ENCODE measurements around the gene FBH1. TPM values are rescaled to one million over a fixed set of nuclear protein-coding genes. Genes with fewer than 3 reads are reported as not detected.

FBH1 gene
- polyA plus RNA-seq, 1 donor from 2014 or later = 41.1 TPM

DNA sequence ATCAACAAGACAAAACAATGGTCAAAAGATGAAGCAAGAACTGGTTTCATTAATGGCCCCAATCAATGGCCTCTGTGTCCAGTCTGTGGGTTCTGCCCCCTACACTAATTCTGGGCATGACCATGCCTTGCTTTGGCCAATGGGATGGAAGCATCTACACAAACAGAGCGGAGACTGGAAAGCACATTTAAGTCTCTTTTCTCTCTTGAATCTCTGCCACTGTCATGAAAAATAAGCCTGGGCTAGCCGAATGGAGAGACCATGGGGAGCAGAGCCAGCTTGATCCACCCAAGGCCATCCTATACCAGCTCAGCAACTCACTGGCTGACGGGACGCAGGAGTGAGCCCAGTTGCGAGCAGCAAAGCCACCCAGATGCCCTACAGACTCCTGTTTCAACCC is 31.2 kb upstream of the FBH1 start:
- Histone ChIP-seq H2AFZ (ENCODE audit: low read depth, low read length) (no peak overlapping the region), H3K27me3 (ENCODE audit: insufficient read depth, low read depth, low read length) (no peaks in the 10 kb centered on the region), H3K9me2 (ENCODE audit: insufficient read depth, low read length) (no peaks in the 10 kb centered on the region), H3F3A (ENCODE audit: insufficient read depth, low read length, poor library complexity, severe bottlenecking) (no peaks in the 10 kb centered on the region), H3K4me2 (ENCODE audit: low read length) (no peak overlapping the region), H3K4me3 (ENCODE audit: low read length) (no peak overlapping the region), H3K9me3 (ENCODE audit: low read length) (no peaks in the 10 kb centered on the region), H3K79me2 (replicated peaks; ENCODE audit: insufficient read depth, low read length) (no peaks in the 10 kb centered on the region), H3K36me3 (ENCODE audit: insufficient read depth, low read length) (no peaks in the 10 kb centered on the region), H4K20me1 (ENCODE audit: insufficient read depth) (no peaks in the 10 kb centered on the region), H3K27ac (ENCODE audit: low read length) (no peak overlapping the region), H3K9ac (ENCODE audit: low read length) (no peak overlapping the region)
- TF ChIP-seq RAD21 (conservative IDR thresholded peaks at IDR 0.05) (no peak), TAF1 (IDR thresholded peaks at IDR 0.05; ENCODE audit: low read depth) (no peak), POLR2AphosphoS5 (IDR thresholded peaks at IDR 0.05) (no peak), MXI1 (conservative IDR thresholded peaks at IDR 0.05; ENCODE audit: poor library complexity, severe bottlenecking) (no peak), EP300 (conservative IDR thresholded peaks at IDR 0.05; ENCODE audit: poor library complexity, severe bottlenecking) (no peak), SMC3 (conservative IDR thresholded peaks at IDR 0.05; ENCODE audit: poor library complexity) (no peak), EZH2 (IDR thresholded peaks at IDR 0.05; ENCODE audit: borderline replicate concordance, insufficient read depth, low read length, poor library complexity, severe bottlenecking) (no peak)
- TF ChIP-seq, protein P1, sequence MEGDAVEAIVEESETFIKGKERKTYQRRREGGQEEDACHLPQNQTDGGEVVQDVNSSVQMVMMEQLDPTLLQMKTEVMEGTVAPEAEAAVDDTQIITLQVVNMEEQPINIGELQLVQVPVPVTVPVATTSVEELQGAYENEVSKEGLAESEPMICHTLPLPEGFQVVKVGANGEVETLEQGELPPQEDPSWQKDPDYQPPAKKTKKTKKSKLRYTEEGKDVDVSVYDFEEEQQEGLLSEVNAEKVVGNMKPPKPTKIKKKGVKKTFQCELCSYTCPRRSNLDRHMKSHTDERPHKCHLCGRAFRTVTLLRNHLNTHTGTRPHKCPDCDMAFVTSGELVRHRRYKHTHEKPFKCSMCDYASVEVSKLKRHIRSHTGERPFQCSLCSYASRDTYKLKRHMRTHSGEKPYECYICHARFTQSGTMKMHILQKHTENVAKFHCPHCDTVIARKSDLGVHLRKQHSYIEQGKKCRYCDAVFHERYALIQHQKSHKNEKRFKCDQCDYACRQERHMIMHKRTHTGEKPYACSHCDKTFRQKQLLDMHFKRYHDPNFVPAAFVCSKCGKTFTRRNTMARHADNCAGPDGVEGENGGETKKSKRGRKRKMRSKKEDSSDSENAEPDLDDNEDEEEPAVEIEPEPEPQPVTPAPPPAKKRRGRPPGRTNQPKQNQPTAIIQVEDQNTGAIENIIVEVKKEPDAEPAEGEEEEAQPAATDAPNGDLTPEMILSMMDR (IDR thresholded peaks at IDR 0.05; ENCODE audit: poor library complexity, severe bottlenecking) = no peak
- TF ChIP-seq, protein P2, sequence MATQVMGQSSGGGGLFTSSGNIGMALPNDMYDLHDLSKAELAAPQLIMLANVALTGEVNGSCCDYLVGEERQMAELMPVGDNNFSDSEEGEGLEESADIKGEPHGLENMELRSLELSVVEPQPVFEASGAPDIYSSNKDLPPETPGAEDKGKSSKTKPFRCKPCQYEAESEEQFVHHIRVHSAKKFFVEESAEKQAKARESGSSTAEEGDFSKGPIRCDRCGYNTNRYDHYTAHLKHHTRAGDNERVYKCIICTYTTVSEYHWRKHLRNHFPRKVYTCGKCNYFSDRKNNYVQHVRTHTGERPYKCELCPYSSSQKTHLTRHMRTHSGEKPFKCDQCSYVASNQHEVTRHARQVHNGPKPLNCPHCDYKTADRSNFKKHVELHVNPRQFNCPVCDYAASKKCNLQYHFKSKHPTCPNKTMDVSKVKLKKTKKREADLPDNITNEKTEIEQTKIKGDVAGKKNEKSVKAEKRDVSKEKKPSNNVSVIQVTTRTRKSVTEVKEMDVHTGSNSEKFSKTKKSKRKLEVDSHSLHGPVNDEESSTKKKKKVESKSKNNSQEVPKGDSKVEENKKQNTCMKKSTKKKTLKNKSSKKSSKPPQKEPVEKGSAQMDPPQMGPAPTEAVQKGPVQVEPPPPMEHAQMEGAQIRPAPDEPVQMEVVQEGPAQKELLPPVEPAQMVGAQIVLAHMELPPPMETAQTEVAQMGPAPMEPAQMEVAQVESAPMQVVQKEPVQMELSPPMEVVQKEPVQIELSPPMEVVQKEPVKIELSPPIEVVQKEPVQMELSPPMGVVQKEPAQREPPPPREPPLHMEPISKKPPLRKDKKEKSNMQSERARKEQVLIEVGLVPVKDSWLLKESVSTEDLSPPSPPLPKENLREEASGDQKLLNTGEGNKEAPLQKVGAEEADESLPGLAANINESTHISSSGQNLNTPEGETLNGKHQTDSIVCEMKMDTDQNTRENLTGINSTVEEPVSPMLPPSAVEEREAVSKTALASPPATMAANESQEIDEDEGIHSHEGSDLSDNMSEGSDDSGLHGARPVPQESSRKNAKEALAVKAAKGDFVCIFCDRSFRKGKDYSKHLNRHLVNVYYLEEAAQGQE (IDR thresholded peaks at IDR 0.05; ENCODE audit: borderline replicate concordance) = no peak

DNA sequence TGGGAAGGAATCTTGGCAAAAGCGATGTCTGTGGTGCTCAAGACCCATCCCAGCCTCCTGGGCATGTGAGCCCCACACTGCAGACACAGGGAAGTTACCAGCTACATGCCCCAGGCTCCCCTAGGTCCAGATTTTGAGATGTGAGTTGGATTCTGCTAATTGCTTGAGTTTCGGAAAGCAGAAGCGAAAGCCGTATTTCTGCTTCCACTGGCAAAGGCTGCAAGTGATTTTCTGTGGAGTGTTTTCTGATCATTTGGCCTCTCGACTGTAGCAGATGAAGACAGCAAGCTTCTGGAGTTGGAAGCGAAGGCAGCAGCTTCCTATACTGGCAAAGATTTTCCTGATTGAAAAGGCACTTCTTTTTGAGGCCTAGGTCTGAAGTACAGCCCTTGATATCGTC is 30.0 kb upstream of the FBH1 start:
- Histone ChIP-seq H4K20me1 (ENCODE audit: insufficient read depth) (no peaks in the 10 kb centered on the region), H3K27me3 (ENCODE audit: insufficient read depth, low read depth, low read length) (no peaks in the 10 kb centered on the region), H3K9ac (ENCODE audit: low read length) (no peak overlapping the region), H2AFZ (ENCODE audit: low read depth, low read length) (no peak overlapping the region), H3F3A (ENCODE audit: insufficient read depth, low read length, poor library complexity, severe bottlenecking) (no peaks in the 10 kb centered on the region), H3K79me2 (replicated peaks; ENCODE audit: insufficient read depth, low read length) (no peaks in the 10 kb centered on the region), H3K27ac (ENCODE audit: low read length) (no peak overlapping the region), H3K4me3 (ENCODE audit: low read length) (no peak overlapping the region), H3K9me2 (ENCODE audit: insufficient read depth, low read length) (no peaks in the 10 kb centered on the region), H3K36me3 (ENCODE audit: insufficient read depth, low read length) (no peaks in the 10 kb centered on the region), H3K9me3 (ENCODE audit: low read length) (no peaks in the 10 kb centered on the region), H3K4me2 (ENCODE audit: low read length) (no peak overlapping the region)
- TF ChIP-seq, protein P1 (IDR thresholded peaks at IDR 0.05; ENCODE audit: poor library complexity, severe bottlenecking) = no peak
- TF ChIP-seq SMC3 (conservative IDR thresholded peaks at IDR 0.05; ENCODE audit: poor library complexity) = no peak
- no peak for TF ChIP-seq TAF1 (IDR thresholded peaks at IDR 0.05; ENCODE audit: low read depth)
- TF ChIP-seq, protein P2 (IDR thresholded peaks at IDR 0.05; ENCODE audit: borderline replicate concordance) = no peak
- TF ChIP-seq MXI1 (conservative IDR thresholded peaks at IDR 0.05; ENCODE audit: poor library complexity, severe bottlenecking) = no peak
- no peak for TF ChIP-seq RAD21 (conservative IDR thresholded peaks at IDR 0.05)
- no peak for TF ChIP-seq EP300 (conservative IDR thresholded peaks at IDR 0.05; ENCODE audit: poor library complexity, severe bottlenecking)
- no peak for TF ChIP-seq EZH2 (IDR thresholded peaks at IDR 0.05; ENCODE audit: borderline replicate concordance, insufficient read depth, low read length, poor library complexity, severe bottlenecking)
- no peak for TF ChIP-seq POLR2AphosphoS5 (IDR thresholded peaks at IDR 0.05)

All from neural cell (in vitro differentiated cells).